Ovary (tissue), 9 donors: ENCODE measurements around the gene SIRT5. TPM values are rescaled to one million over a fixed set of nuclear protein-coding genes. Genes with fewer than 3 reads are reported as not detected.

Experiments
- DNase-seq, 5 donors: peaks; one replicate each; pipeline ENCODE4 v3.0.0-alpha.2; 2019 to 2020
- H3K27ac ChIP-seq, 2 donors: fragments of 200-600 bp; one replicate each; pipeline versions ENCODE4 v1.5.1 to v1.8.0; 2019 to 2022
- H3K27me3 ChIP-seq: fragments of 200-600 bp; one replicate; pipeline ENCODE4 v1.8.0; 2022
- H3K36me3 ChIP-seq: fragments of 200-600 bp; sonication (generic); one replicate; pipeline ENCODE4 v1.5.1; 2019
- H3K4me1 ChIP-seq: one replicate; pipeline ENCODE4 v1.8.1; 2013; ENCODE audit warnings: mild to moderate bottlenecking, moderate library complexity; ENCODE audit not compliant: insufficient read depth
- H3K4me3 ChIP-seq: fragments of 200-600 bp; sonication (generic); one replicate; pipeline ENCODE4 v1.5.1; 2017
- H3K9me3 ChIP-seq, 2 donors: fragments of 200-600 bp in 1 of 2; sonication (generic) in 1 of 2; one replicate each; pipeline versions ENCODE4 v1.5.1 to v1.8.1; 2013 to 2019; ENCODE audit warnings: mild to moderate bottlenecking in 1 of 2, moderate library complexity in 1 of 2
- EP300 ChIP-seq: sonication (generic); formaldehyde crosslinking; IDR thresholded peaks from one replicate; pipeline ENCODE4 v1.6.1; 2017; ENCODE audit warnings: antibody characterized with exemption
- POLR2A ChIP-seq: fragments of 450-650 bp; IDR thresholded peaks from one replicate; pipeline ENCODE4 v1.6.1; 2017; ENCODE audit warnings: antibody characterized with exemption, mild to moderate bottlenecking, moderate library complexity
- WGBS, 3 donors: extraction: QIAGEN DNeasy Blood & Tissue Kit in 1 of 3; methylation state at CpG; one replicate each; pipeline versions ENCODE4 v1.1.5 to v1.1.7; 2013 to 2017; 5-methylcytosine and 5-hydroxymethylcytosine counted together
- intact Hi-C, 4 donors: fragments of 100-400 bp; cut with DNase I; formaldehyde crosslinking; loops; one replicate each; pipeline versions ENCODE4 v1.11.0 to v1.15.1; 2022 to 2023
- polyA plus RNA-seq, 2 donors: library from polyadenylated mRNA; stranded (reverse); fragments of 200-250 nt in 1 of 2; fragments of 350-450 nt in 1 of 2; fragmentation: Illumina TruSeq in 1 of 2; extraction: RNeasy Lipid Tissue Mini Kit (QIAGEN cat#74804) in 1 of 2; gene quantifications; one replicate each; pipeline ENCODE4 v1.2.3, GENCODE V29; 2013 to 2014
- total RNA-seq, 7 donors: library from RNA; depleted of rRNA in 2 of 7; stranded (reverse); fragments of >200 nt in 2 of 7; fragmentation: NEBNext Ultra II Directional in 3 of 7; extraction: Animal tissue kit (Norgen Biotek cat#: 25700) in 3 of 7; gene quantifications; one replicate each; pipeline versions ENCODE4 v1.1.0 to v1.2.4, GENCODE V29; 2016 to 2023
- TF ChIP-seq, protein P1 (sequence below), 3 donors: fragments of 450-650 bp in 2 of 3; fragments of 200-600 bp in 1 of 3; IDR thresholded peaks; one replicate each; pipeline versions ENCODE4 v1.5.1 to v1.8.0; 2016 to 2022; ENCODE audit warnings: antibody characterized with exemption in 3 of 3, mild to moderate bottlenecking in 1 of 3
- donor health status: DM: no; HTN: no; CAD: no; lungs with moderate emphysema.
- donor health status: DM: no; HTN: no; CAD: no.
- donor health status: Bipolar disorder and iron deficiency.
- donor health status: DM: yes; HTN: yes; CAD: no.
- donor health status: DM: no; HTN: no; CAD: no.
- donor health status: DM: yes; HTN: yes; CAD: no.

The SIRT5 gene
- total and polyA plus RNA-seq, 9 donors: 7.3 to 22.2 (median 13.0) TPM

DNA sequence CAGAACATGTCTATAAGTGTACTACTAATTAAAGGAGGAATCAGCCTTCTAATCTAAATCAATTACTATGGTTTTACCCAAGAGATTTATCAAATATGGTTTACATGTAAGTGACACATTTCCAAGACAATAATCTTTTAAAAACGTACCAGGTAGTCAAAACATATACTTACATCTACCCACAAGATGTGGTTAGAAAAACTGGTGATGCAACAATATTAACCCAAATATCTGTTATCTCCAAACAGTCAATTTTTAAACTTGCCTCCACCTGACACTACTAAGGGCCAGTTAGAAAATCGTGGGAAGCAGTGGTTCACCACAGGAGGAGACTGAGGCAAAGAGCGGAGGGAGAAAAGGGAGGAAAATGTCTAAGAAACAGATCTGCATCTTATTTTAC is 68.7 kb downstream of the SIRT5 start:
- Histone ChIP-seq H3K4me3 (no peak overlapping the region), H3K27me3 (no peaks in the 10 kb centered on the region), H3K36me3 (no peaks in the 10 kb centered on the region), H3K27ac (no peak overlapping the region), H3K4me1 (no peaks in the 10 kb centered on the region), H3K9me3 (no peaks in the 10 kb centered on the region)
- TF ChIP-seq EP300 (no peak), POLR2A (no peak)
- TF ChIP-seq, protein P1, sequence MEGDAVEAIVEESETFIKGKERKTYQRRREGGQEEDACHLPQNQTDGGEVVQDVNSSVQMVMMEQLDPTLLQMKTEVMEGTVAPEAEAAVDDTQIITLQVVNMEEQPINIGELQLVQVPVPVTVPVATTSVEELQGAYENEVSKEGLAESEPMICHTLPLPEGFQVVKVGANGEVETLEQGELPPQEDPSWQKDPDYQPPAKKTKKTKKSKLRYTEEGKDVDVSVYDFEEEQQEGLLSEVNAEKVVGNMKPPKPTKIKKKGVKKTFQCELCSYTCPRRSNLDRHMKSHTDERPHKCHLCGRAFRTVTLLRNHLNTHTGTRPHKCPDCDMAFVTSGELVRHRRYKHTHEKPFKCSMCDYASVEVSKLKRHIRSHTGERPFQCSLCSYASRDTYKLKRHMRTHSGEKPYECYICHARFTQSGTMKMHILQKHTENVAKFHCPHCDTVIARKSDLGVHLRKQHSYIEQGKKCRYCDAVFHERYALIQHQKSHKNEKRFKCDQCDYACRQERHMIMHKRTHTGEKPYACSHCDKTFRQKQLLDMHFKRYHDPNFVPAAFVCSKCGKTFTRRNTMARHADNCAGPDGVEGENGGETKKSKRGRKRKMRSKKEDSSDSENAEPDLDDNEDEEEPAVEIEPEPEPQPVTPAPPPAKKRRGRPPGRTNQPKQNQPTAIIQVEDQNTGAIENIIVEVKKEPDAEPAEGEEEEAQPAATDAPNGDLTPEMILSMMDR (IDR thresholded peaks at IDR 0.05): no peak
- intact Hi-C loops: no loop called here
- WGBS, 3 donors: 56 to 75% (median 57%) methylated on average over 3 of the region's 3 CpGs
- DNase-seq: no peak

DNA sequence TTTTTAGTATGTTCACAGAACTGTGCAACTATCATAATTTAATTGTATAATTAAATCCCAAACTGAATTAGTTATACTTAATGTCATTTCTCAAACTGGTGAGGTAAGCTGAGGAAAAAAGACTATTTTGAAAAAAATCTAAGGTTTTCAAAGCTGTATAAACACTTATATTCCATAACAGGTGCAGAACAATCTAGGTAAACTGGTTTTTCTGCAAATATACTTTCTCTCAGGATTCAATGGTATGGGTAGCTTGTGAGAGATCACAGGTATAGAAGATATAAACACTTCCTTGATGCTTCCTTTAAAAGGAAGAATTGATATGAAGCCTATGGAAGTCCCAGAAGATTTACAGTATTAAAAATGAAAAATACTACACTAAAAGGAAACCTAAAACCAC is 74.4 kb downstream of the SIRT5 start:
- no peaks in the 10 kb centered on the region for H3K27me3 ChIP-seq
- H3K4me1 ChIP-seq: no peaks in the 10 kb centered on the region
- TF ChIP-seq POLR2A (no peak), EP300 (no peak)
- TF ChIP-seq, protein P1 (IDR thresholded peaks at IDR 0.05): no peak
- intact Hi-C loops: no loop called here
- H3K36me3 ChIP-seq: no peaks in the 10 kb centered on the region
- H3K27ac ChIP-seq: no peak overlapping the region
- H3K4me3 ChIP-seq: no peak overlapping the region
- H3K9me3 ChIP-seq: no peaks in the 10 kb centered on the region
- DNase-seq: no peak

DNA sequence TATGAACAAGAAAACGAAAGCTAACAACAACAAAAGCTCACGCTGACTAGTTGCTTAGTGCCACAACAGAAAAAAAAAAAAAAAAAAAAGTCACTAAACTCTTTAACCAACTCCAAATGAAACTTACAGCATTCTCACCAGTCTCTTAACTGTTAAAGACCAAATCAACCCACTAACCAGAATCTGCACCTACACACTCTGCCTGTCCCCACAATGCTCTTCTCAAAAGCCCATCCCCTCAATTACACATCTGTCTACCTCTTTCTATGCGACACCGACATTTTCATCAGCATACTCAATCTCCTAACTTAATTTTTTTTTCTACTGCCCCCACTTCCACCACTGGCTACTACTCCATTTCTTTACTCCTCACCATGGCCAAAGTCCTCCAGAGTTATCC is 75.0 kb downstream of the SIRT5 start:
- H3K9me3 ChIP-seq: no peaks in the 10 kb centered on the region
- TF ChIP-seq, protein P1 (IDR thresholded peaks at IDR 0.05): no peak
- TF ChIP-seq POLR2A: no peak
- no peak for TF ChIP-seq EP300
- no peaks in the 10 kb centered on the region for H3K27me3 ChIP-seq
- H3K4me1 ChIP-seq: no peaks in the 10 kb centered on the region
- intact Hi-C loops: no loop called here
- H3K4me3 ChIP-seq: no peak overlapping the region
- H3K27ac ChIP-seq: no peak overlapping the region
- WGBS, 3 donors: 91 to 95% (median 95%) methylated on average over 4 of the region's 4 CpGs
- DNase-seq: no peak
- no peaks in the 10 kb centered on the region for H3K36me3 ChIP-seq

DNA sequence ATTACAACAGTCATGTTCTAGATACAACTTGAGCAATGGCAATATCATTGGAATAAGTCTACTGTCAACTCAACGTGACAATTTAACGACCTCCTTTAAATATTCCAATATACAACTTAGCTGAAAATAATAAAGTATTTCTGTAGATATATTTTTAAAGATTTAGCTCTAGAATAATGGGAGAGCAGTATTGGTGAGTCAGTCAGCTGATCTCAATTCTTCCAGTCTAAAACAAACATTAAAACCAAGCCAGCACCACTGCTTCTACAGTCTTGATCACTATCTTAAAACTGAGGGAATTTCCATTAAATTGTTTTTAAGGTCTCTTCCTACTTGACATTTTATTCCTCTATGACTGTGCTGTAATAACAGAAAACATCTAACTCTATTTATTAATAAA is 78.9 kb downstream of the SIRT5 start:
- Histone ChIP-seq H3K4me1 (no peaks in the 10 kb centered on the region), H3K4me3 (no peak overlapping the region), H3K27me3 (no peaks in the 10 kb centered on the region), H3K27ac (no peak overlapping the region), H3K9me3 (no peaks in the 10 kb centered on the region), H3K36me3 (no peaks in the 10 kb centered on the region)
- intact Hi-C loops: no loop called here
- WGBS, 3 donors: 91 to 98% (median 96%) methylated on average over 2 of the region's 2 CpGs
- TF ChIP-seq POLR2A (no peak), EP300 (no peak)
- TF ChIP-seq, protein P1 (IDR thresholded peaks at IDR 0.05): no peak
- no peak for DNase-seq

DNA sequence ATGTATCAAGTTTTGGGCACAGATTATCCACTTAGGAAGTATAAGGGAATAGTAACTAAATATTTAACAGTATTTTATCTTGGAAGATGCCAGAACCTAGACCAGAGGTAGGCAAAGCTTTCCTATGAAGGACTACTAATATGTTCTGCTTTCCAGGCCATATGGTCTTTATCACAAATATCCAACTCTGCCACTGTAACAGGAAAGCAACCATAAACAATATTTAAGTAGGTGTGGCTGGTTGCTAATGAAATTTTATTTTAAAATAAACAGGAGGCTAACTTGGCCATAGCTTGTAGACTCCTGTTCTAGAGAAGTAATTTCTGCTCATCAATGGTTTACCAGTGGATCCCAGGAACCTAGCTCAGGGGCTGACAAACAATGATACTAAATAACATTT is 80.1 kb downstream of the SIRT5 start:
- H3K4me3 ChIP-seq: no peak overlapping the region
- intact Hi-C loops: no loop called here
- TF ChIP-seq EP300: no peak
- no peak for TF ChIP-seq POLR2A
- TF ChIP-seq, protein P1 (IDR thresholded peaks at IDR 0.05): no peak
- H3K9me3 ChIP-seq: no peaks in the 10 kb centered on the region
- no peaks in the 10 kb centered on the region for H3K27me3 ChIP-seq
- no peak for DNase-seq
- H3K27ac ChIP-seq: no peak overlapping the region
- no peaks in the 10 kb centered on the region for H3K4me1 ChIP-seq
- H3K36me3 ChIP-seq: no peaks in the 10 kb centered on the region
